ENCODE results near the gene EGFLAM. TPM values are rescaled to one million over a fixed set of nuclear protein-coding genes. Genes with fewer than 3 reads are reported as not detected.

The EGFLAM gene
- total RNA-seq, 2 experiments from 2014 or later, result not detected

DNA sequence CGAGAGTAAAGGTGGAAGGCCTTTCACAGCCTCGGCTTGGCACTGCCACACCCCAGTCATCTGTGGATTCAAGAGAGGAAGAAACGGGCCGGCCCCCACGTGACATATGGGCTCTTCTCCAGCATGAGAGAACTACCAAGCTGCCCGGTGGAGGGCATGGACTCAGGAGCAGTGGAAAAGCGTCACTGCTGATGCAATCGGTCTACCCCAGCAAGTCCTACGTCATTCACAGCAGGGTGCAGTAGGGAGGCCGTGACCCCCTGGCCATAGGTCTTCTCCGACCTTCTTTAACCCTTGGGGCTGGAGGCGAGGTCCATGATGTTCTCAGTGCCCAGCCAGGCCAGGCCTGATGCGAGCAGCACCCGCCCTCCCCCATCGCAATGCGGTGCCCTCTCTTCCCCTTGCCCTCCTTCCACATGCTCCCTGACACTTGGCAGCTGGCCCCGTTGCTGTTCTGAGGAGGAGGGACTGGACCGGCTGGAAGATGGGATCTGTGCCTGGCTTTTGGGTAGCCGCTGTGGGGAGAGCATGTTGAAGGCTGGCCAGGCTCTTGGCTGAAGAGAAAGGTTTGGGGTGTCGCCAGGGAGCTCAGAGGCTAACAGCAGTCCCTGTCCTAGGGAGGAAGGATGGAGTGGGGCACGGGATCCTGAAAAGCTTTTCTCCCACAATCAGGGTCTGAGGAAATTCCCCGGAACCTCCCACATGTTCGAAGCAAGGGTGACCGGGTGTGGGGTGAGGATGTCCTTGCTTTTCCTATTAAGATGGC is 208.2 kb downstream of the EGFLAM start:
- CTCF ChIA-PET, result interaction anchor here (0.5 to 2.9 kb wide), 4 partner anchors 13 to 46 kb away, joined by 3 to 9 read pairs (median 6); no protein-coding TSS in a partner anchor

DNA sequence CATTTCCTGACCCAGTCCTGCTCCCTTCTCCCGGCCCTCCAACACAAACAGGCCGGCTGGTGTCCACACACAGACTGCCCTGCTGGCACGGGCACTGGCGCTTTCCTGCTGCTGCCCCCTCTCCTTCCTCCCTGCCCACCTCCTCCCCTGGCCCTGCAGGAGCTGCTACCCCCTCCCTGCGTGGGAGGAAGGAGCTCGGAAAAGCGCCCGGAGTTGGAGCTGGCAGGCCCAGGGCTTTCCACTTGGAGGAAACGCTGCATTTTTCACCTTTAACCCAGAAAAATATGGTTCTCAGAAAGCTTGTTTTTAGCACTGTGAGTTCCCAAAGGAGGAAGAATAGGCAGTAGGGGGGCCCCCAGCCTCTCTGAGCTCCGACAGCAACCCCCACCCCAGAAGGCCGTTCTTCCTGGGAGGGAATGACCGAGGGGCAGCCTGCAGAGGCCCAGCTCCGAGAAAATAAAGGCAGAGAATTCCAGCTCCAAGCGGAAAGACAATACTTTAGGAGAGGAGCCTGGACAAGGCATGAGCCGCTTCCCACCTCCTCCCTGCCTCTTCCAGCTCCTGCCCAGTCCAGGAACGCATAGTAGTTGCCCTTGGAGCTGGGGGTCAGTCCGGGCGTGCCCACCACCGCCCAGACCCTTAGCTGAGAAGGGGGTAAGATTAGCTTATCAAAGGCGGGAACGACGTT is 209.1 kb downstream of the EGFLAM start:
- POLR2A ChIA-PET, result interaction anchor here (0.6 kb wide), 1 partner anchor 157 kb away, joined by 4 read pairs; no protein-coding TSS in a partner anchor
- no peaks in the 10 kb centered on the region for H3K36me3 Mint-ChIP-seq (ENCODE audit: low read depth)
- no peak overlapping the region for H3K4me3 Mint-ChIP-seq
- H3K4me1 Mint-ChIP-seq, result no peaks in the 10 kb centered on the region
- H3K9me3 Mint-ChIP-seq (ENCODE audit: low read depth), result no peaks in the 10 kb centered on the region
- no peak overlapping the region for H3K27ac Mint-ChIP-seq
- CTCF ChIA-PET, result interaction anchor here (0.5 to 2.9 kb wide), 3 partner anchors 15 to 47 kb away, joined by 3 to 9 read pairs (median 7); no protein-coding TSS in a partner anchor
- intact Hi-C loops (cut with DNase I, micrococcal nuclease), result no loop called here
- ATAC-seq (no peak), DNase-seq (no peak)
- H3K27me3 Mint-ChIP-seq, result peaks cover 18% of the 10 kb centered on the region

More for the DNA sequence above, 208.2 kb downstream of the EGFLAM start:
- Mint-ChIP-seq H3K36me3 (ENCODE audit: low read depth) (no peaks in the 10 kb centered on the region), H3K27me3 (peaks cover 17% of the 10 kb centered on the region), H3K4me3 (no peak overlapping the region), H3K4me1 (no peaks in the 10 kb centered on the region), H3K9me3 (ENCODE audit: low read depth) (no peaks in the 10 kb centered on the region), H3K27ac (no peak overlapping the region)
- DNase-seq (no peak), ATAC-seq (no peak)
- intact Hi-C loops (cut with DNase I, micrococcal nuclease), result no loop called here
- POLR2A ChIA-PET, result interaction anchor here (0.5 kb wide), 1 partner anchor 132 kb away, joined by 3 read pairs; no protein-coding TSS in a partner anchor

DNA sequence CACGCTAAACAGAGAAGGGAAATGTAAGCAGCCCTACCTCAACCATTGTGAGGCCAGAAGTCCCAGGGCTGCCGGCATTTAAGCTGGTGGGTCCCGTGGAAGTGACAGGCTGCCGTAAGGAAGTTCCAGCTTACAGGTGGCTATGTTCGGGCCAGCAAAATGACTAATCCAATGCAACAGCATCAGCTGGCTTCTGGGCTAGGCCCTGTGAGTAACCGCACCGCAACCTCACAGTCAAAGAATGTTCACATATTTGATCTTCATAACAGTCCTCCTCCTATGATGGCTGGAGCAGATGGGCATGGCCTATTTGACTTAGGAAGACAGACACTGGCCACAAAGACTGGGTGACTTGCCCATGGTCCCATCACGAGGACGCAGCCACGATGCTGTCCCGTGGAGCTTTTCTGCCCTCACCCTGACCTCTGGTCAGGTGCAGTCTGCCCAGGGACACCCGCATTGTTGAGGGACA is 209.9 kb downstream of the EGFLAM start:
- ChIA-PET CTCF (interaction anchor here (1.5 to 2.9 kb wide), 2 partner anchors 26 to 48 kb away, joined by 7 to 9 read pairs; no protein-coding TSS in a partner anchor), POLR2A (no interaction called here)
- Mint-ChIP-seq H3K27ac (no peak overlapping the region), H3K9me3 (ENCODE audit: low read depth) (no peaks in the 10 kb centered on the region), H3K36me3 (ENCODE audit: low read depth) (no peaks in the 10 kb centered on the region), H3K4me3 (no peak overlapping the region), H3K4me1 (no peaks in the 10 kb centered on the region), H3K27me3 (peaks cover 16% of the 10 kb centered on the region)
- intact Hi-C loops (cut with DNase I, micrococcal nuclease), result no loop called here
- no peak for ATAC-seq
- DNase-seq, result no peak

DNA sequence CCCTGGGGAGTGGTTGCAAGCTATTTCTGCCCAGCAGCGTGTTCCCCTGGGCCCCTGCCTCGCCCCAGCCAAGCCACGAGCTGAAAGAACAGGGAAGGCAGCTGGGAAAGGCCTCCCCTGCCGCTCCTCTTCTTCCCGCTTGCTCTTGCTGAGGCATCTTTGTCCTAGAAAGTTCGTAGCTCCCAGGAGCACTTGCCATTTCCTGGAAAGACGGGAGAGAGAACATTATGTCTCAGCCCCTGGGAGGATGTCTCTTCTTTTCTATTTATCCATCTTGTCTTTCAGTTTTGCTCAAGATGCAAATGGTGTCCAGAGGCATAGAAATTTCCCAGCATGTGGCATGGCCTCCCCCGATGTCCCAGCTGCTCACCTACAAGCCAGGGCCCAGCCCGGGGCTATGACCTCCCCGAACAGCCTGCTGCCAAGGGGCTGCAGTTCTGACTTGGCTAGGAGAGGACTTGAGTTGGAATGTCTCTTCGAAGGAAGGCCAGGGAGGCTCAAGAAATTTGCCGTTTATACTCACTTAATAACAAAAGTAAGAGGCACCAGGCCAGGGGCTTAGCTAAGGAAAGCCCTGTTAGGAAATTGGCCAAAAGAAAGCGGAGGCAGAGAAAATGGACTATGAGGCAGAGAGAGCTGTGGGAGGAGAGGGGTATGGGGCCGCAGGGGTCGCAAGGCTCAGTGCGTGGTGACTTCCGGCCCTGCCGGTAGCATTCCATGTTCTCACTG is 210.8 kb downstream of the EGFLAM start:
- no peak overlapping the region for H3K27ac Mint-ChIP-seq
- intact Hi-C loops (cut with DNase I, micrococcal nuclease), result no loop called here
- no peak for ATAC-seq
- ChIA-PET CTCF (interaction anchor here (2.9 kb wide), 1 partner anchor 27 kb away, joined by 9 read pairs; no protein-coding TSS in a partner anchor), POLR2A (no interaction called here)
- no peaks in the 10 kb centered on the region for H3K4me1 Mint-ChIP-seq
- no peak for DNase-seq
- H3K27me3 Mint-ChIP-seq, result peaks cover 15% of the 10 kb centered on the region
- H3K9me3 Mint-ChIP-seq (ENCODE audit: low read depth), result no peaks in the 10 kb centered on the region
- H3K4me3 Mint-ChIP-seq, result no peak overlapping the region
- no peaks in the 10 kb centered on the region for H3K36me3 Mint-ChIP-seq (ENCODE audit: low read depth)

DNA sequence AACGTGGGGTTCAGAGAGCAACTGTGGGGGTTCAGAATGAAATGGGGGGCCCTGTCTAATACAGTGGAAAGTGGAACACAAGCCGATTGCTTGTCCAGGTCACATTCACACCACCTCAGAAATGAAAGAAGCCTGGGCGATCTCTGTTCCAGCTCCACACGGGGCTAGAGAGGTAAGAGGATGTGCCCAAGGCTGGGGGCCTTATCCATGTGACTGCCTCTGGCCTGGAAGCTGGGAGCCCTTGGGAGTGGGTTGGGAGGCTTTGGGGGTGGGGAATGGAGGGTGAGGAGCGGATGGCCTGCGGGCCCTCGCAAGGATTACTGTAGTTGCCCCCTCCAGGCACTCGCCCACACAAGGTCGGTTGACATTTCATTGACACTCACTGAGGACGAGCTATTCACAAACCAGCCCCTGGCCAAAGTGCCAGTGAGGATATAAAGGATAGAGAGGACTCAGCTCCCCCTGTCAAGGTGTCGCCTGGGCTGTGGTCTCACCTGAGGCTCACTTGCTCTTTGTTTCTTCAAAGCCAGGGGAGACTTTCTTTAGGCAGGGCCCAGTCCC is 211.4 kb downstream of the EGFLAM start:
- intact Hi-C loops (cut with DNase I, micrococcal nuclease), result no loop called here
- DNase-seq (no peak), ATAC-seq (no peak)
- H3K9me3 Mint-ChIP-seq (ENCODE audit: low read depth), result no peaks in the 10 kb centered on the region
- peaks cover 18% of the 10 kb centered on the region for H3K27me3 Mint-ChIP-seq
- no peaks in the 10 kb centered on the region for H3K36me3 Mint-ChIP-seq (ENCODE audit: low read depth)
- CTCF ChIA-PET, result no interaction called here
- H3K4me1 Mint-ChIP-seq, result no peaks in the 10 kb centered on the region
- H3K4me3 Mint-ChIP-seq, result no peak overlapping the region
- POLR2A ChIA-PET, result no interaction called here
- H3K27ac Mint-ChIP-seq, result no peak overlapping the region

DNA sequence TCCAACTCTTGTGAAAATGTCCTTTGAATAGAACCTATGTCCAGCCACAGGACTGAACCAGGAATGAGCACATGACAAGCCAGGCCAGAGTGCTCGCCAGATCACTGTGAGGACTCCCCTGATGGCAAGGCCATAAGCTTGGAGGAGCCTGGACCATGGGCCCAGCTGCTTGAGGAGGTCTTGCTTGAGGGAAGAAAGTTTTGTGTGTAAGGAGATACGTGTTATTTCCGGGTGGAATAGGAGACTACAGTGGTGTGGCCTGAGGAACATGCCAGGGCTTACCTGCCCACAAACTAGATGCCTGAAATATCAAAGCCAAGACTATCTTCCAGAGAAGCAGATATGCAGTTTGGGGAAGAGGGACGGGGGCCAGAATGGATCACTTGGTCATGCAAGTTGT is 213.3 kb downstream of the EGFLAM start:
- intact Hi-C loops (cut with DNase I, micrococcal nuclease), result no loop called here
- POLR2A ChIA-PET, result no interaction called here
- DNase-seq, result no peak

DNA sequence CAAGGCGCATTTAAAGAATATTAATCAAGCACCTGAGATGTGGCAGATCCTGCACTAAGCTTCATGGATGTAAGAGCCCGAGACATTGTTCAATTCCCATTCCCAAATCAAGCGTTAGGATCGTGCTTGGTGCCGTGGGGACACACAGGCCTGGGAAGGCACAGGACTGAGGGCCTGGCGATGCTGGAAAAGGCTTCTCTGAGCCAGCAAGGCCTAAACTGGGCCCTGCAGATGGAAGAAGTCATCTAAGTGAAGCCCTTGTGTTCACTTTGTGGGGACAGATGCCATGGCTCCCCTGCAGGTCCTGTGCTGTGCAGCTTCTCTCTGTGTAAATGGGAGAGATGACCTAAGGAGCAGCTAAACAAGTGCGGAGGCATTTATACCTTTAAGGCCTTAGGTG is 214.2 kb downstream of the EGFLAM start:
- Mint-ChIP-seq H3K27me3 (peaks cover 26% of the 10 kb centered on the region), H3K36me3 (ENCODE audit: low read depth) (no peaks in the 10 kb centered on the region), H3K4me3 (no peak overlapping the region), H3K9me3 (ENCODE audit: low read depth) (no peaks in the 10 kb centered on the region), H3K27ac (no peak overlapping the region), H3K4me1 (no peaks in the 10 kb centered on the region)
- DNase-seq (no peak), ATAC-seq (no peak)
- ChIA-PET POLR2A (no interaction called here), CTCF (interaction anchor here (1.1 kb wide), 1 partner anchor 31 kb away, joined by 3 read pairs; no protein-coding TSS in a partner anchor)
- intact Hi-C loops (cut with DNase I, micrococcal nuclease), result no loop called here

More for the DNA sequence above, 213.3 kb downstream of the EGFLAM start:
- no peak for ATAC-seq
- CTCF ChIA-PET, result no interaction called here
- Mint-ChIP-seq H3K36me3 (ENCODE audit: low read depth) (no peaks in the 10 kb centered on the region), H3K27ac (no peak overlapping the region), H3K4me3 (no peak overlapping the region), H3K27me3 (peaks cover 24% of the 10 kb centered on the region), H3K9me3 (ENCODE audit: low read depth) (no peaks in the 10 kb centered on the region), H3K4me1 (no peaks in the 10 kb centered on the region)

DNA sequence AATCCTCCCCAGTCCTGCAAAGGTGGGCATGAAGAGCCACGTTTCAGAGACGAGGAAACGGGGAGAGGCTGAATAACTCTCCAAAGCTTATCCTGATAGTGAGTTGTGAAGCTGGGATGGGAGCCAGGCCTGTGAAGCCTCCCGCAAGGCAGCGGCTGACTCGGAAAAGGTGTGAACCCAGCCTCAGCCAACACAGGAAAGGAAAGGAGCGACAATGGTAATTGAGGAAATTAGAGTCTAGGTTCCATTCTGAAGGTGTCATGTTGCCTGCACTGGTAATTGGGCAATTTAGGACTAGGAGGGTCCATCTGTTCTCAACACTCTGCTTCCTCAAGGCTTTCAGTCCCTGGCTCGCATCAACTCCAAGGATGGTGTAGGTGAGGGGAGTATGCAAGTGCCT is 214.6 kb downstream of the EGFLAM start:
- ChIA-PET POLR2A (no interaction called here), CTCF (interaction anchor here (1.1 kb wide), 1 partner anchor 31 kb away, joined by 3 read pairs; no protein-coding TSS in a partner anchor)
- ATAC-seq (no peak), DNase-seq (no peak)
- H3K9me3 Mint-ChIP-seq (ENCODE audit: low read depth), result no peaks in the 10 kb centered on the region
- no peaks in the 10 kb centered on the region for H3K36me3 Mint-ChIP-seq (ENCODE audit: low read depth)
- H3K27me3 Mint-ChIP-seq, result peaks cover 23% of the 10 kb centered on the region
- H3K27ac Mint-ChIP-seq, result no peak overlapping the region
- no peaks in the 10 kb centered on the region for H3K4me1 Mint-ChIP-seq
- intact Hi-C loops (cut with DNase I, micrococcal nuclease), result no loop called here
- no peak overlapping the region for H3K4me3 Mint-ChIP-seq

DNA sequence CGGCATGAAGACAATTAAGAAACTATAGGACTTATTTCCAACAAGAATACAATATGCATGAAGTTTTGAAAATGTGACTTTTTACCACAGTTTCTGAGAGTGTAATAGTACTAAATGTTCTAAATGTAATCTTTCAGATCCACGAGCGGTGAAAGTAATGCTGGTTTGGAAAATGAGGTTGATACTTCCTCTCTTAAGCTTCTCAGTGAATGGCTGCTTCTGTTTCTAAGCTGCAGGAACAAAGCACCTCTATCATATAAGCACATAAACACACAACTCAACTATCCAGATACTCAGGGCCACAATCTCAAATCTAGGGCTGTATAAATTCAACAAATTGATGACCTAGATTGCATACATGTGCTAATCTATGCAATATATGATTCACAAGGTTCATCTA is 219.8 kb downstream of the EGFLAM start:
- ChIA-PET POLR2A (no interaction called here), CTCF (interaction anchor here (0.6 kb wide), 1 partner anchor 256 kb away, joined by 3 read pairs; no protein-coding TSS in a partner anchor)
- Mint-ChIP-seq H3K27ac (no peak overlapping the region), H3K4me3 (no peak overlapping the region), H3K9me3 (ENCODE audit: low read depth) (no peaks in the 10 kb centered on the region), H3K4me1 (no peaks in the 10 kb centered on the region), H3K36me3 (ENCODE audit: low read depth) (no peaks in the 10 kb centered on the region), H3K27me3 (peaks cover 26% of the 10 kb centered on the region)
- no peak for DNase-seq
- no peak for ATAC-seq
- intact Hi-C loops (cut with DNase I, micrococcal nuclease), result no loop called here

DNA sequence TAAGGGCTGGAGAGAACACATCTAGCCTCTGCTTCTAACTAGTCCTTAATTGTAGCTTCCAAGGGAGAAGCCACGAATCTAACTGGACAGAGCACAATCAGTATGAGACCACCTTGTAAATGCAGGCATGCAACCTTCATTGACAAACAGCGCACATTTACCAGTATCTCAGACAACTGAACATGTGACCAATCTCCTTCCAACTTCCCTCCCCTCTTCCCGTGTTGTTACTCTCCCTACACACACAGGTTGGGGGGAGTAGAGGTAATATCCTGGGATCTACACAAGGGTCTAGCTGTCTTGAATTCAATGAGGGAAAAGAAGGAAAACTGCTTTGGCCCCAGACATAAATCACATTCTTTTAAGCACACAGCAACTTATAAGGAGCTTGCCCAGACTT is 220.5 kb downstream of the EGFLAM start:
- Mint-ChIP-seq H3K9me3 (ENCODE audit: low read depth) (no peaks in the 10 kb centered on the region), H3K4me3 (no peak overlapping the region), H3K36me3 (ENCODE audit: low read depth) (no peaks in the 10 kb centered on the region), H3K27ac (no peak overlapping the region), H3K27me3 (peaks cover 25% of the 10 kb centered on the region), H3K4me1 (no peaks in the 10 kb centered on the region)
- no peak for DNase-seq
- intact Hi-C loops (cut with DNase I, micrococcal nuclease), result no loop called here
- ChIA-PET CTCF (interaction anchor here (0.7 kb wide), 1 partner anchor 442 kb away, joined by 3 read pairs; no protein-coding TSS in a partner anchor), POLR2A (no interaction called here)
- no peak for ATAC-seq

DNA sequence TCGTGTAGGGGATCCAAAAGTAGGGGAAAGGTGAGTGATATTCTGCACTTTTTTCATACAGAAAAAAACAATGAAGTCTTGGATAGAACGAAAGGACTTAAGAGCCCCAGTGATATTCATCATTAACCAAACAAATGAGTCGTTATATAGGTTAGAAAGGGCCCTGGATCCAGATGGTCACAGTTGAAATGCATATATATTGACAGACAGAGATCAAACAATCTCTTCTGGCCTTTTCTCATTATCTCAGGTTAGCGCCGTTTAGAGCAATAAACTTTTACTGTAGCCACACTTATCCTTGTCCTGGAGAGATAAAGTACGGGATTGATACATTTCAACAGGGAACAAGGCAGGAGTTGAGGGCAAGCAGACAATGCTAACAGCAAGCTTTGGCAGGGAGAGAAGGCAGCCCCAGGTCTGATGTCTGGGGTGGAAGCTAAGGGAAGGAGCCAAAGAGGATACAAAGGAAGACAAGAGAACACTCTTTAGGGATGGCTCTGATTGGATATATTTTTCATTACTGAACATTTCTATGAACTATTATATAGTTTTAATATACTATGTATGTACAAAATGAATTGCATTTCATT is 221.1 kb downstream of the EGFLAM start:
- intact Hi-C loops (cut with DNase I, micrococcal nuclease), result no loop called here
- ChIA-PET CTCF (interaction anchor here (0.7 kb wide), 1 partner anchor 441 kb away, joined by 3 read pairs; no protein-coding TSS in a partner anchor), POLR2A (no interaction called here)
- H3K36me3 Mint-ChIP-seq (ENCODE audit: low read depth), result no peaks in the 10 kb centered on the region
- ATAC-seq, result no peak
- no peak for DNase-seq
- peaks cover 26% of the 10 kb centered on the region for H3K27me3 Mint-ChIP-seq
- no peaks in the 10 kb centered on the region for H3K4me1 Mint-ChIP-seq
- H3K27ac Mint-ChIP-seq, result no peak overlapping the region
- H3K9me3 Mint-ChIP-seq (ENCODE audit: low read depth), result no peaks in the 10 kb centered on the region
- H3K4me3 Mint-ChIP-seq, result no peak overlapping the region
